HG03159 (cell line): ENCODE measurements around the gene ANKRD53.

ENCODE experiments used
- ATAC-seq: cut with Tn5 transposase; IDR thresholded peaks from one replicate; pipeline ENCODE4 v1.9.1; 2021; ENCODE audit warnings: mild to moderate bottlenecking, moderate library complexity; ENCODE audit not compliant: unreplicated experiment

Gene ANKRD53

DNA sequence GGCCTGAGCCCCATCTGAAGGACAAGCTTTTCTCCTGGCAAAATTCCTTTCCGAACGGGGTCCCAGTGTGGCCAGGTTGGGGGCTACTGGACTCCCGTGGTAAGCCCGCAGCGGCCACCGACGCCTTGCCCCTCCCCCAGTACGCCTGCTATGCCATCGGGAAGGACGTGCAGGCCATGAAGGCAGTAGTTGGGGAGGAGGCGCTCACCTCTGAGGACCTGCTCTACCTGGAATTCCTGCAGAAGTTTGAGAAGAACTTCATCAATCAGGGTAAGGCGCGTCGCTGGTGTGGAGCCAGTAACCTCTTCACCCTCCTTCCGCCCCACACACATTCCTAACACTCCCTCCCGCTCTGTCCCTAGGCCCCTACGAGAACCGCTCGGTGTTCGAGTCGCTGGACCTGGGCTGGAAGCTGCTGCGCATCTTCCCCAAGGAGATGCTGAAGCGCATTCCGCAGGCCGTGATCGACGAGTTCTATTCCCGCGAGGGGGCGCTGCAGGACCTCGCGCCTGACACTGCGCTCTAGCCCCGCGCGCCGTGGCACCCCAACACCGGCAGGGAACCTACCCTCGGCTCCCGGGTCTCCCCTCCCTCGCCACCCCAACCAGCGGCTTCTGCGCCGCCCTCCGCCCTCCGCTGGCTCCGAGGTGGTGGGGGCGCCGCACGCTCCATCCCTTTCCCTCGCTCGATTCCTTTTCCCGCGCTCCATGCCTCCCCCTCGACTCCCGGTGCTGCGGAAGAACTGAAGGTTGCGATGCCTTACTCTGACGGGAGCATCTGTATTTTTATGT is 13.6 kb upstream of the ANKRD53 start:
- ATAC-seq, result peak; percentile 77

DNA sequence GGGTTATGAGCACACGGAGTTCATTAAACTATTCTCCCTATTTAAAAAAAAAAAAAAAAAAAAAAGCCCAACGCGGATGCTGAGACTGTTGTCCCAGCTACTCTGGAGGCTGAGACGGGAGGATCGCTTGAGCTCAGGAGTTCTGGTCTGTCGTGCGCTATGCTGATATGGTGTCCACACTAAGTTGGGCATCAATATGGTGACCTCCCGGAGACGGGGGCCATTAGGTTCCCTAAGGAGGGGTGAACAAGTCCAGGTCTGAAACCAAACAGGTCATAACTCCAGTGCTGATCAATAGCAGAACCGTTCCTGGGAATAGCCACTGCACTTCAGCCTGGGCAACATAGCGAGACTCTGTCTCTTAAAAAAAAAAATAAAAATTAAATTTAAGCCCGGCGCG is 12.9 kb upstream of the ANKRD53 start:
- no peak for ATAC-seq

DNA sequence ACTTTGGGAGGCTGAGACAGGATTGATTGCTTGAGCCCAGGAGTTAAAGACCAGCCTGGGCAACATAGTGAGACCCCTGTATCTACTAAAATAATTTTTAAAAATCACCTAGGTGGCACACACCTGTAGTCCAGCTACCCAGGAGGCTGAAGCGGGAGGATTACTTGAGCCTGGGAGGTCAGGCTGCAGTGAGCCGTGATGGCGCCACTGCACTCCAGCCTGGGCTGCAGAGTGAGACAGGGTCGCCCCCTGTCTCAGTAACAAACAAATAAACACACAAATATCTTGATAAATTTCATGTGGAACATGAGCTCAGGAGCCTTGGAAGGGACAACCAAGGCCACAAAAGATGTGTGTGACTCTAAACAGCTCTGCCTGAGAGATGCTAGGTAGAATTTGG is 11.7 kb upstream of the ANKRD53 start:
- no peak for ATAC-seq

DNA sequence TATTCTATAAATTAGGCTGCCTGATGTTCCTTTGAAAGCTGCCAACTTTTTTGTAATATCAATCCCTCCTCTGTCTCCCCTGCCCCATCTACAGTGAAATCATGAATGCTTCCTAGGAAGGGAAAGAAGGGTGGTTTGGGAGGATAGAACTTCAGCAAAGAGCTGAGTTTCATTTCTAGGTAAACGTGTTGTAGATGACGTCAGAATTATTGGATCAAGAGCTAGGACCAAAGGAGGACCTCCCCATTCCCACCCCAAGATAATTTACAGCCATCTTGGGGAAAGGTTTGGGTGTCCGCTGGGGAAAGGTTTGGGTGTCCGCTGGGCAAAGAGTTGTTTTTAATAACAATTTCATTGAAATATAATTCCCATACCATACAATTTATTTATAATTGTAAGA is 11.2 kb upstream of the ANKRD53 start:
- ATAC-seq, result no peak

DNA sequence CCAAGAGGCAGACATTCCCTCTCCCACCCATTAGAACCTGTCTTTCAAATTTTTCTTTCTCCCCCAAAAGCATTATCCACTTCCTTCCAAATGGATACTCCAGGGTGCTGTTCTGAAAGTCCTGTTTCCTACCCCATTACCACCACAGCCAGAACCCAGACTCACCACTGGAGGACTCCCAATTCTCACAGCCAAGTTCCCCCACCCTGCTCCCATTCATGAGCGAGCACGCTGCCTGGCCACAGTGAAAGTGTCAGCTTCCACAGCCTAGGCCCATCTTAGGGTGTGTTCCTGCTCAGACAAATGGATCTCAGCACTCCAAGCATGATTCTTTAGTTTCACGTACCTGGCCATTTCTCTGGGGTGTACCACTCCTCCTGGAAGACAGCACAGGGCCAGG is 3.8 kb upstream of the ANKRD53 start:
- no peak for ATAC-seq

DNA sequence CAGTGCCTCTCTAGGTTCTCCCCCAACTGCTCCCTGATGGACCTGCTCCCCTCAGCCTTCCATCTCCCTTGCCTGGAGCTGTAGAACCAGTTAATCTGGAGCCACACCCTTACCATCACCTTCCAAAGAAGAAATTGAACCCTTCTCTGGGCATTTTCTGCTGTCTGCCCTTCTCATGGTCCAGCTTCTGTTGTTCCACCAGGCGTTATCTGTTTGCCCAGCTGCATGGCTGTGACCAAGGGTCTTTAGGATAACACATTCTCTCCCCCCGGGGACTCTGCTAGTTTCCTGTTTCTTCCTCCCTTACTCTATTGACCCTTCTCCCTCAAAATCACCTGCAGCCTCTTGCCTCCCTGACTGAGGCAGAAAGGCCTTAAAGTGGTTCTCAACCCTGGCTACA is 3.2 kb upstream of the ANKRD53 start:
- ATAC-seq, result no peak

DNA sequence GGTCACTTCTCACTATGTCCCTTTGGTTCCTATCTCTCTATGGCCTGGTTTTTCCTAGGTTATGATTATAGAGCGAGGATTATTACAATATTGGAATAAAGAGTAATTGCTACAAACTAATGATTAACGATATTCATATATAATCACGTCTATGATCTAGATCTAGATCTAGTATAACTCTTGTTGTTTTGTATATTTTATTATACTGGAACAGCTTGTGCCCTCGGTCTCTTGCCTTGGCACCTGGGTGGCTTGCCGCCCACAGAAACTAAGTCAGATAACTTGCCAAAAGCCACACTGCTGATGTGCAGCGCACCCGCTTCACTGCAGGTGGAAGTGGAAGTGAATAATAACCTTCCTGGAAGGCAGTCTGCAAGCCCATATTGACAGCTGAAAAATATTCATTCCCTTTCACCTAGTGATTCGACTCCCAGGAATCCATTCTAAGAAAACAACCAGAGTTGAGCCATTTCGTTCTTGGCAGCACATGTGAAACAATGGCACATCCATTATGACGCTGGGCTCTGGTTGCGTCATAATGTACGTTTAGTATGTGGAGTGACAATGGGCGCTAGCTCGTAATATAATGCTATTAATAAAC is 725 bp upstream of the ANKRD53 start:
- no peak for ATAC-seq

DNA sequence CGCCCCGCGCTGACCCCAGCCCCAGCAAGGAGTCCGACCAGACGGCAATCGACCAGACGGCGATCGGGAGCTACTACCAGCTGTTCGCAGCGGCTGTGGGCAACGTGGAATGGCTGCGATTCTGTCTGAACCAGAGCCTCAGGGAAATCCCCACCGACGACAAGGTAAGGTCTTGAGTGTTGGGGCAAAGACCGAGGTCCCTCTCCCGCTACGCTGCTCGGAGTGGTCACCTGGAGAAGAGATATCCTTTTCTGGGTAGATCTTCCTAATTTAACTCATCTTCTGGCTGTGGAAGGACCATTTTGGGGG is 704 bp downstream of the ANKRD53 start:
- no peak for ATAC-seq

DNA sequence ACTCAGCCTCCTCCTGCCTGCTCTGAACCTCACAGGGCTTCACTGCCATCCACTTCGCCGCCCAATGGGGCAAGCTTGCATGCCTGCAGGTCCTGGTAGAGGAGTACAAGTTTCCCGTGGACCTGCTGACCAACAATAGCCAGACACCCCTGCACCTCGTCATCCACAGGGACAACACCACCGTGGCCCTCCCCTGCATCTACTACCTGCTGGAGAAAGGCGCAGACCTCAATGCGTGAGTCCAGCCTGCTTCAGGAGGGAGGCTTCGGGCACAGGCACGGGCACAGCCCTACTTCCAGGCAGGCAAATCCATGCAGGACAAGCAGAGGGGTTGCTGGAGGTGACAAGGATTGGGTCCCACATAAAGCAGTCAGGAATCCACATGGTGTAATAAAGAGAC is 1.2 kb downstream of the ANKRD53 start:
- no peak for ATAC-seq

DNA sequence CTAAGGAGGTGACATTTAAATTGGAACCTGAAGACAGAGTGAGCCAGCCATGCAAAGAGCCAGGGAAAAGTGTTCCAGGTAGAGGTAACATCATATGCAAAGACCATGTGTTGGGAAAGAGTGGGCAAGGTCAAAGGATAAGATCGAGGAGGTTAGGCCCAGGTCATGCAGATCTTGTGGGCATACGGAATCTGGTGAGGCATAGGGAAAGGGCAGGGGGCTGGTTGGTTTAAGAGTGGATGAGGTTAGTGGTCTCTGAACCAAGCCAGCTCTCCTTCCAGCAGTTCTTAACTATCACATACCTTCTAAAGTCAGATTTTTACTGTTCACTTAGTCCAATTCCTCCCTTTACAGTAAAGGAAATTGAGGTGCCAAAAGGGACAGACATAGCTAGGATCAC is 3.0 kb downstream of the ANKRD53 start:
- ATAC-seq, result no peak

DNA sequence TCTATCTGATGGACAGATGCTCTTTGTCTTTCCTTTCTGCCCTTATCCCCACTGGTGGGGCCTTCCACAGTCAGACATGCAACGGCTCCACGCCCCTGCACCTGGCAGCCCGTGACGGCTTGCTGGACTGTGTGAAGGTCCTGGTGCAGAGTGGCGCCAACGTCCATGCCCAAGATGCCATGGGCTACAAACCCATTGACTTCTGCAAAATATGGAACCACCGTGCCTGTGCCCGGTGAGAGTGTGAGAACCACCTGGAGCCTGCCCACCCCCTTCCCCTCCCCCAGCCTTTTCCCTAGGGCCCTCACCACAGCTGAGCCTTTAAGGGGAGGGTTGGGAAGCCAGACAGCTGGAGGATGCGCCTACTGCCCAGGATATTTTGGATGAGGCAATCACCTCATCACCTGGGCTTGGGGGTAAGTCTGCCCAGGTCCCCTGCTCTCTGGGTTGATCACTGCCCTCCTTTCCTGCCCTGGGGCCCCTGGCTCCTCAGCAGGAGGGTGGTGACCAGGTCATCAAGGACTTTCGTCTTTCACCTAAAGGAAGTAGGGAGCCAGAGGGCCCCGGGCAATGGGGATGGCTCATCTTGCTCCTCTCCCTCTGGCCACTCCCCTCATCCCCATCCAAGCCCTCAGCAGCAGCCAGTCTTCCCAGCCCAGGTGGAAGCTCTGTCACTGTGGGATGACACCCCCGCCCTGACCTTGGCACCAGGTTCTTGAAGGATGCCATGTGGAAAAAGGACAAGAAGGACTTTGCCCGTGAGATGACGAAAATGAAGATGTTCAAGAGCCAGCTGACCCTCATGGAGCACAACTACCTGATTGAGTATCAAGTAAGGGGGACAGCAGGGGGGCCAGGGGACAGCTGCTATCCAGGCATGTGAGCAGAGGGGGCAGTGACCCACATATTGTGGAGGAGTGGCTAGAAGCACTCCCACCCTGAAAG is 3.7 kb downstream of the ANKRD53 start:
- ATAC-seq, result no peak

DNA sequence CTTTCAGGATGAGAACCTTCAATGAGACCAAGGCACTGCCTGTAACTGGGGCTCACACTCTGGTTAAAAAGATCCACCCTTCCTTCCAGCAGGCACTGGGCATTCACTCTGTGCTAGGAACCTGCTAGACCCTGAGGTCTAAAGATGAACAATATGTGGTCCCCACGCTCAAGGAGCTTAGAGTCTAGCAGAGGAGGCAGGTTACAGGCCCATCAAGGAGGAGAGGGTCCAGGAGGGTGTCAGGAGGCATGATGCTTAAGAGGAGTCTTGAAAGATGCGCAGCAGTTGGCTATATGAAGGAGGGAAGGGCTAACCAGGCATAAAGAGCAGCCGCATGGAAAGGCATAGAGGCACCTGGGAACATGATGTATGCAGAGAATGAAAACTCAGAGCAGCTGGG is 4.5 kb downstream of the ANKRD53 start:
- ATAC-seq, result no peak

DNA sequence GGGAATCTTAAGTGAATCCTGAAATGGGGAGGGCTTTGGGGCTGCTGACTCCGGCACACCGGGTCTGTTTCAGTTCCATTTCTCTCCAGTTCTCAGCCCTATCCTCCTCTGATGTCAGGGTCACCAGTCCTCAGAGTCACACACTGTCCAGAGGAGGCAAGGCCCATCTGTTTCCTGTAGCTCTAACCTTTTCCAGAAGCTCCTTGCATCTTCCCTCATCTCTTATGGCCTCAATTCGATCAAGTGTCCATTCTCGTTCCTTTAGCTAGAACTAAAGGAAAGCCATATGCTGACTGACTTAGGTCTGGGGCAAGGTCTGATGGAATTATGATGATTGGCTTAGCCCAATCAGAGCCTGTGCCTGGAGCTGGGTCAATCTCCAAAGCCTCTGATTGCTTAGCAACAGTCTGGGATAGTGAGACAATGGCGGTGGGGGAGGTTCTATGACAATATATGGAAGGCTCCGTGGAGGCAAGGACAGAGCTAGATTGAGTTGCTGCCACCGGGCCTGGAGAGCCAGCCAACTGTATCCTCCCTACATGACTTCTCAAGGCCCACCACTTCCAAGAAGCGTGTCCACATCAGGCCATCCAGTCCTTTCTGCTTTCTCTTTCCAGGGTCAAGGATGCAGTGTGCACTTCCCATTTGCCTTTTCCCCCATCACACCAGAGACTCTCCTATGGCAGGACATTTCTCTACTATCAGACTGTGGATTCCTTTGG is 5.2 kb downstream of the ANKRD53 start:
- no peak for ATAC-seq

DNA sequence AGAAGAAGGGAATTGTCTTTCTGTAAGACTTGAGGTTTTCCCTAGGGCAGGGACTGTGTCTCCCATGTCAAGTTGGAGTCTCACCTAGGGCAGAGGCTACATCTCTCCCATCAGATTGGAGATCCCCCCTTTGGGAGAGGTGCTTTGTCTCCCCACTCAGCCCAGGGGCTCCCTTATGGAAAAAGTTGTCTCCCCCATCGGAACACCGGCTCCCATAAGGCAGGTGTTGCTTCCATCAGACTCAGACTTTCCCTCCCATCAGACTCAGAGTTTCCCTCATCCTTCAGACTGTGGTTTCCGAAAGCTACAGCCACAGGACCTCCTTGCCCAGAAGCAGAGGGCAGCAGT is 5.8 kb downstream of the ANKRD53 start:
- ATAC-seq, result no peak

DNA sequence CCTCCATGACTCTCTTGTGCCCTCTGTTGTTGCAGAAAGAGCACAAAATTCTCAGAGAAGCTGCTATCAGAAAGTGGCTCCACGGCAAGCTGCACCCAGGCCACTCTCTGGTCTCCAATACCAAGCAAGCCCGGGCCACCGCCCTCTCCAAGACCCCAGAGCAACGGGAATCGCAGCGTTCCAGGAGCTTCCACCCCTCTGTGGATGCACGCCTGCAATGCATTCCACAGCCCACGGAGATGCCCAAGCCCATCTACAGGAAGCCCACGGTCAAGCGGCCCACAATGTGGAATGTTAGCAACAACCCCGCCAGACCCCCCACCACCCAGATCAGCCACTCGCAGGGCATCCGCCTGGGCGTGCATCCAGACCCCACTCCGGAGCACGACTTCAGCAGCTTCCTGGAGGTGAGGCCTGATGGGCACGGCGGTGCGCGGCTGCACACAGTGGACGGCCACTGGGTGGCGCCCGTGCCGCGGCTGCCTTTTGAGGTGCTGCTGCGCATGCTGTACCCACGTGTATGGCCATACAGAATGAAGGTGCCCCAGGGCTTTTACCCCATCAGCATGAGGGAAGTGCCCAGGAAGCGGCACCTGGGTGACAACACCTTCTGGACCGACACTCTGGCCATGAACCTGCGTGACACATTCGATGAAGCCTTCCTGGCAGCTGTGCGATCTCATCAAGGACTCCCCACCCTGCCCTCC is 6.3 kb downstream of the ANKRD53 start:
- peak; percentile 95 for ATAC-seq

DNA sequence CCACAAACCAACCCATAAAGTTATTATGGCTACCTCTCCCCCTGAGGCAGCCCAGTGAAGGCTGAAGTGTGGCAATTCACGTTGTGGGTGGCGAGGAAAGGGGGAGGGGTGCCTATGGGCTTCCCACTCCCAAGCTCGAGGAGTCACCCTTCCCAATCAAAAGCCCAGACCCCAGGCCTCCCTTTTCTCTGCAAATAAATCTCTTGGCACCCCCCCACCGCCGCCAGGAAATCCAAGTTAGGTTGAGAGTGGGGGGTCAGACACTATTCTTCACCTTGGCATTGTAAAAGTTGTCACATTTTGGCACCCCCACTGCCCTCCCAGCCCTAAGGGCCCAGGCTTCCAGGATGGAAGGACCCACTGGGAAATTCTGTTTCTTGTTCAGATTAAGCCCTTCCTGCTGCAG is 6.9 kb downstream of the ANKRD53 start:
- peak; percentile 6 for ATAC-seq

DNA sequence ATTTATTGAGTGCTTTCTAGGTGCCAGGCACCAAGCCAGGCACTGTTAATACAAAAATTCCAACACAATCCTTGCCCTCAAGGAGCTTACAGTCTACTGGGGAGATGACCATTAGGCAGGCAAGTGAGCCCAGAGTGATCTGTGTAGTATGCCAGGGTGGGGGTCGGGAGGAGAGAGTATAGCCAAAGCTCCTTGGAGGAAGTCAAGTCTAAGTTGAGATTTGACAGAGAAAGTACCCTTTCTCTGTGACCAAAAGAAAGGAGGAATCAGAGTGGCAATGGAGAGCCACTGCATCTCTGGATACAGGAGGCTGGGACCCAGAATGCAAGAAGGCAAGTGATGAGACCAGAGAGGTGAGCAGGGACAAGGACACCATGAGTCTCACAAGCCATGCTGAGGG is 7.5 kb downstream of the ANKRD53 start:
- no peak for ATAC-seq

DNA sequence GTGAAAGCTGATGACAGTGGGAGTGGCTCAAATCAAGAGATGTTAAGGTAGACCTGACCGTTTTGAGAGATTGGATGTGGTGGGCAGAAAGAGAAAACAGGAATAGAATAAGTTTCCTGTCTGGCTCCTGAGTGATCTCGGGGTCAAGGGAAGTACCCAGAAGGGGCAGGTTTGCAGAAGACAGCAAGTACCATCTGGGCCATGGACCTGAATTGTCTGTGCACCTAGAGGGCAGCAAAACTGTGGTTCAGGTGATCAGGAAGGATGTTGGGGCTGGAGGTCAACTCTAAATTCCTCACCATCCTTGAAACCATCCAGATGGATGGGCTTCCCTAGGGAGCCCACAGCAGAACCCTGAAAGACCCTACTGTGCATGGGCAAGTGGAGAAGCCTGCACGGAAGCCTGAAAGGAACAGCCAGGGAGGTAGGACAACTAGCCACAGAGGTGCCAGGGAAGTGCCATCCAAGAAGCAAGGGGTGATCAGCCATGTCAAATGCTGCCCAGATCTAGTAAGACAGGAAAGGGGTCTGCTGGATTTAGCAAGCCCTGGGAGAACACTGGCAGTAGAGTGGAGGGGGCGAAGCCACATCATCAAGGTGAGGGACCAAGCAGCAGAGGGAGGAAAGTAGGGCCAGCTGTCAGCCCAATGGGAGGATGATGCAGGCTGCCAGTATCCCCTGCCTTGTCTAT is 8.2 kb downstream of the ANKRD53 start:
- ATAC-seq, result no peak

DNA sequence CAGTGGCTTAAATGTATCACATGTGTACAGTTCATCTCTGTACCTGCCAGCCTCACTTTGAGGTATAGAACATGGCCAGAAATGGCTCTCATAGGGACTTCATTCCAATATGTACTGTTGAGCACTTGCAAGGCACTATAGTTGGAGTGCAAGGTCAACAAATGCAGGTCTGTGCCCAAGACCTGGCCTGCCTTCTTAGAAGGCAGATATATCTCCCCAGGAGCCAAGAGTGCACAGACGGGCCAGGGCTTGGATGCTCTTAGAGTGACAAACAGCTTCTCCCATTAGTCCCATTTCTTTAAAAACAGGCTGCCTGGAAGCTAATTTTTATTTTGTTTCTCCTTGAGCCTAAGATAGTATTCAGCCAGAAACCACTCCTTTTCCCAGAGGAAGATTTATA is 9.0 kb downstream of the ANKRD53 start:
- no peak for ATAC-seq

DNA sequence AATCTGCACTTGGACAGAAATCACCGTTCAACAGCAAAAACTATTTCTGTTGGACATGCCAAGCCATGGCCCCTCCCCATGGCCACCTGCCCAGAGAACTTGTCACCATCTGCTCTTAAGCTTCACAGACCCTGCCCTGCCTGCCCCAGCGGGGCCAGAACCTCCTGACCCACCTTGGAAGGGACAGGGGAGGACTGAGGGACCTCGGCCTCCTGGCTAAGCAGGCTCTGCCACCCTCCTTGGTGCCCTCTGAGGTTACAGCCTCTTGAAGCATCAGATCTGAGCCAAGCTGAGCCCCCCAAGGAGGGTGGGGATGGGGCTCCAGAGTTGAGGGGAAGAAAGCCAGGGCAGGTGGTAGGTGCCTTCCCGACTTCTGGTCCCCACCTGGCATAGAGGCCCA is 9.7 kb downstream of the ANKRD53 start:
- ATAC-seq, result no peak
